GM19395 (cell line): Measurements from ENCODE around the gene EVC2.

ENCODE experiments used
- ATAC-seq: cut with Tn5 transposase; IDR thresholded peaks from one replicate; pipeline ENCODE4 v1.9.1; 2021; ENCODE audit warnings: mild to moderate bottlenecking, moderate library complexity; ENCODE audit not compliant: unreplicated experiment

Gene EVC2

DNA sequence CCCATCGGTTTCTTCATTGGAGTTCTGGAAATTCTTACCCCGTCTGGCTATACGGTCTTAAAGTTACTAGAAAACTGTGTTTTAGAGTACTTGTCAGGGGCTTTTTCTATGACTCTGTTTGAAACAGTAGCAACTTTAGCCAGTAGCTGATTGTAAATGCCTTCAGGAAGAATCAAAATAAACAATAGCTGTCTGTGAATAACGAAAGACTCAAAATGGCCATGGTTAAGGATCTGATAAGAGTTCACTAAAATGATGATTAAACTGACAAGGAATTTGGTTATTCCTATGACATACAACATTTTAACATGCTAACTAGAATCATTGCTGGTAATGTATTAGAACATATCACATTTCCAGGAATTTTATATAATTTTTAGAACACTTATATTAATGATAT, 191.0 kb downstream of the EVC2 start:
- no peak for ATAC-seq

- no peak for ATAC-seq
Observed at GRCh38 chr4:5515646-5516045, 192.7 kb downstream of the EVC2 start.
